ENCODE measurements around the gene TSPAN31.

TSPAN31 gene

DNA sequence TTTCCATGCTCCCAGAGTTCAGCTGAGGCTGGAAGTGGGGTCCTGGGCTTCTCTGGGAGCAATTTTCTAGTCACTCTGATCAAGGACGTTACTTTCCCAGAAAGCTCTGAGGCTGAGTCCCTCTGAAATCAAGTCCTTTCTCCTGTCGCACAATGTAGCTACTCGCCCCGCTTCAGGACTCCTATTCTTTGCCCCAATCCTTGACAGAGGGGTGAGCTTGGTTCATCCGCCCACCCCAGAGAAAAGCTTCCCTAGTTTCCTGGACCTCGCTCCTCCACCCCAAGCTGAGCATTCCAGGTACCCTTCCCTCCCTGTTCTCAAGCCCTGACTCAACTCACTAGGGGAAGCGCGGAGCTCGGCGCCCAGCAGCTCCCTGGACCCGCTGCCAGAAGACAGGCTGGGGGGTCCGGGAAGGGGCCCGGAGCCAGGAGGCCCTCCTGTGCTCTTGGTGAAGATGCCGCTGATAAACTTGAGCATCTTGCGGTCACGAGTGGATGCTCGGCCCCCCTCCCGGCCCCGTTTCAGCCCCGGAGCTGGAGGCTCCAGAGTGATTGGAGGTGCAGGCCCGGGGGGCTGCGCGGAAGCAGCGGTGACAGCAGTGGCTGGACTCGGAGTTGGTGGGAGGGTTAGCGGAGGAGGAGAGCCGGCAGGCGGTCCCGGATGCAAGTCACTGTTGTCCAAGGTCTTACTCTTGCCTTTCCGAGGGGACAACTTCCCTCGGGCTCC lies 7.9 kb upstream of the TSPAN31 start:
- no peak for DNase-seq

DNA sequence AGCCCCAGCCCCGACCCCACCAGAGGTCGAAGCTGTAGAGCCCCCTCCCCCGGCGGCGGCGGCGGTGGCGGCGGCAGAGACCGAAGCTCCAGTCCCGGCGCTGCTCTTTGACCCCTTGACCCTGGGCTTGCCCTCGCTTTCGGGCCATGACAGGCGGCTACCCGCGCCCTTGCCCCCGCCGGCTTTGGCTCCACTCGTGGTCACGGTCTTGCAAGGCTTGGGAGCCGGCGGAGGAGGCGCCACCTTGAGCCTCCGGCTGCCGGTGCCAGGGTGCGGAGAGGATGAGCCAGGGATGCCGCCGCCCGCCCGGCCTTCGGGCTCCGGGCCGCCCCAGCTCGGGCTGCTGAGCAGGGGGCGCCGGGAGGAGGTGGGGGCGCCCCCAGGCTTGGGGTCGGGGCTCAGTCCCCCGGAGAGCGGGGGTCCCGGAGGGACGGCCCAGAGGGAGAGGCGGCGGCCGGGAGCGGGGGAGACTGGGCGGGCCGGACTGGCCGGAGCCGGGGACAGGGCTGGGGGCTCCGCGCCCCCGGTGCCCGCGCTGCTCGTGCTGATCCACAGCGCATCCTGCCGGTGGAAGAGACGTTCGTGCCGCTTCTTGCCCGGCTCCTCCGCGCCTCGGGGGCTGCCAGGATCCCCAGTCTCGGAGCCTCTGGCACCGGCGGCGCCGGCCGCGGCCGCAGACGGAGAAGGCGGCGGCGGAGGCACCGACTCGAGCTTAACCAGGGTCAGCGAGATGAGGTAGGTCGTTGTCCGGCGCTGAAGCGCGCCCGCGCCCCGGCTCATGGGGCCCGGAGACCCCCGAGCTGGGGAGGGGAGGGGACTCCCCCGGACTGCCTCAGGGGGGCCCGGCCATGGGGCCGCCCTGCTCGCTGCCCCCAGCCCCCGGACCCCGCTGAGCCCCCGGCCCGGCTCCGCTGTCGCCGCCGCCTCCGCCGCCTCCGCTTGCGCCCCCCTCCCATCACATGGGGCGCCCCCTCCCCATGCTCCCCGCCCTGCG lies 7.1 kb upstream of the TSPAN31 start:
- DNase-seq, result no peak

DNA sequence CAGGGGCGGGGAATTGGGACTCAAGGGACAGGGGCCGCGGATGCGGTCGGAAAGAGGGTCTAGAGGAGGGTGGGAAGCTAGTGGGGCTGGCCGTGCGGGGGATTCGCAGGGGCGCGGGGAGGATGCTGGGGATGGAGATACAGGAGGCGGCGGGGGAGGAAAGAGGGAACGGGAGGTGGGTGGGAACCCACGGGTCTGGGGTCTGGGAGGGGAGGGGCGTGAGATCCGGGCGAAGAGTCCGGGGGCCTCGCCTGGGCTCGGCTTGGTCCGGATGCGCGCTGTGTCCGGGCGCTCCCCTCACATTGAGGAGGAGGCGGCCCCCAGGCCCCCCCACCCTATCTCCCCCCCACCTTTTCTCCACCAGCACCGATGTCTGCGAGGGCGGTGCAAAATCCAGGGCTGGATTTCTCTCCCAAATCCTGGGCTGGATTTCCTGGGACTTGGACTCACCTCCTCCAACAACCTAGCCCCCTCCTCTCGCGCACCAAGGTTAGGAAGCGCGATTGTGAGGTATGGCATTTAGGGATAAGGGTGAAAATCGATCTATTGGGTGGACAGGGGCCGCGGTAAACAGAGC lies 6.1 kb upstream of the TSPAN31 start, which contains the start of gene AGAP2:
AGAP2 (minus strand) TSS at position 82 of the 577 bp plus-strand sequence. CDS start 496 bp downstream, outside the sequence.
- no peak for DNase-seq

DNA sequence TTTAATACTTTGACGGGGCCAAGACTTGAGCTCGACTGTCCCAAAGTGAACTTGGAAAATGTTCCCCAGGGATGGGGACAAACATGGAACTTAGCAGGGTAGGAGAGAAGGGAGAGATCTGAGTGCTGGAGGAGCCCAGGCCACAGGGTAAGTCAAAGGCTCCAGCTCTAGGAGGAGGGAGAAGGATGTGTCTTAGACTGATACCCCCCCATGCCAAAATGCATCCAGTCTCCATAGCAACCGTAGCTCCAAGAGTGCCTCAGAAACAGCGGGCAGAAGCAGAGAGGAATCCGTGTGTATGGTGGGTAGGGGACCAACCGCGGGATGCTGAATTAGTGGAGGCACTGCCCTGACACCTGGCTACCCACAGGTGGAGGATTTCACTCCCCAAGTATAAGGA lies 5.5 kb upstream of the TSPAN31 start:
- DNase-seq, result no peak

DNA sequence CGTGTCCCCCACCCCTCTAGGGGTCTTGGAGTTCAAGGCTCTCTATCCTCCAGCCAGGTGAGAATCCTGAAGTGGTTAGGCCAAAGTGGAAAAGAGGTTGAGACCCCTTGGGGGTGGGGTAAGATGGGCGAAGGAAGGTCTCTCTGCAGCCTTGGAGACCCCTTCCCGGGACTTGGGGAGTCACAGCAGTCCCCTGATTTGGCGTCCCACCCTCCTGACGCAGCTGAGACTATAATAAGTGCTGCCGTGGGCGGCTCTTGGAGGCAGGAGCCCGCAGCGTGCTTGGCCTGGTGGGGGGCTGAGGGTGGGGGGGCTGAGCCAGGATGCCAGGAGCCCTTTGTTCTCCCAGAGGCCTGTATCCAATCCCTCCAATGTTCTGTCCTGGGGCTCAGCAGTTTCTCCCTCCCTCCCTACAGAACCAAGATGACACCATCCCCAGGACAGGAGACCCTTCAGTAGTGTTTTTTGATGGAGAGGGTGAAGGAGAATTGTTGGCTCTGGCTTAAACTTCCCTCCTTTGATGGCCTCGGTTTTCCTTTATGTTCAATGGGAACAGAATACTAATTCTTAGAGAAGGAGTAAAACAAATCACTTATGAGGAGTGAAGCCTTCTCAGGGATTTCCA lies 4.8 kb upstream of the TSPAN31 start:
- DNase-seq, result no peak

DNA sequence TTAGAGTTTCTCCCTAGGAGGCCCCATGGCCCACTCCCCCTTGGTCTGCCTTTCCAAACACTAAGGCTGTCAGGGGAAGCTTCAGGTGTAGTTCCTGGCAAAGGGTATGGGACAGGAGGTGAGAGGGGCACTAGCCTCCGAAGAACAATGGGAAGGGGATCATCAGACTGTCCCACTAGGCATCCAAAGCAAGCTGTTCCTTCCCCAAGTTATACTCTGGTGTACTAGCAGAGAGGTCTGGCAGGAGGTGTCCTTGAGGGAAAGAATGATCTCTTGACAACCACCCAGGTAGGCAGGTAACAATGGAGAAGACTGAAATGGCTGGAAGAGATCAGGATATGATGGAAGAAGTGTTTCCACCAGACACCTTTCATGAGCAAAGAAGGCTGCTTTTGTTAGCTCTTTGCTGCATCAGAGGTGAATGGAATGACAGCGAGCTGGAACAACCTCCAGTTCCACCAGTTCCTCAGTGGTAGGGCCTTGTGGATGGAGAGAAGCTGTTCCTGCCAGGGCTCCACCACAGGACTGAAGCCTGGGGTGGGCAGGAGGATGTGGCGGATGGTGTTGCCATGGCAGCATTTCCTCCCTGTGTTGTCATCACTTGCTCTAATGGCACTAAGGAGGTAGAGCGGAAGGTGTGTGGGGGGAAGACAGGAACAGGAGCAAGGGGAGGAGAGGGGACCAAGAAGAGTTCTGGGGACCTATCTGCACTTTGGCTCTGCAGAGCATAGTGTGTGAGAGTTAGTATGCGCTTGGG lies 4.0 kb upstream of the TSPAN31 start:
- no peak for DNase-seq

DNA sequence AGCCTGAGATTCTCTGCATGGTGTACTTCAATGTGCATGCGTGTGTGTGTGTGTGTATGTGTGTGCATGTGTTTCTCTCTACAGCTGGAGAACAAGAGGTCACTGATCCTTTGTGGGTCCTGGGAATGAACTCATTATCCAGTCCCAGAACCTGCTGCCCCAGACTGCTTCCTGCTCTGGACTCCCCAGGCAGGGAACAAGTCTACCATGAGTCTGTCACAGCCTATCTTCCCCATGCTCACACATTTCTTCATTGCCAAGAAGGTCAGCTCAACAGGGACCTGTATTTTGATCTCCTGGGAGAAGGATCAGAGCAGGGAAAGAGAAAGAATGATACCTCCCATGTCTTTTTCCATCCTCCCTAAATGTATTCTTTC lies 3.4 kb upstream of the TSPAN31 start:
- DNase-seq, result no peak

DNA sequence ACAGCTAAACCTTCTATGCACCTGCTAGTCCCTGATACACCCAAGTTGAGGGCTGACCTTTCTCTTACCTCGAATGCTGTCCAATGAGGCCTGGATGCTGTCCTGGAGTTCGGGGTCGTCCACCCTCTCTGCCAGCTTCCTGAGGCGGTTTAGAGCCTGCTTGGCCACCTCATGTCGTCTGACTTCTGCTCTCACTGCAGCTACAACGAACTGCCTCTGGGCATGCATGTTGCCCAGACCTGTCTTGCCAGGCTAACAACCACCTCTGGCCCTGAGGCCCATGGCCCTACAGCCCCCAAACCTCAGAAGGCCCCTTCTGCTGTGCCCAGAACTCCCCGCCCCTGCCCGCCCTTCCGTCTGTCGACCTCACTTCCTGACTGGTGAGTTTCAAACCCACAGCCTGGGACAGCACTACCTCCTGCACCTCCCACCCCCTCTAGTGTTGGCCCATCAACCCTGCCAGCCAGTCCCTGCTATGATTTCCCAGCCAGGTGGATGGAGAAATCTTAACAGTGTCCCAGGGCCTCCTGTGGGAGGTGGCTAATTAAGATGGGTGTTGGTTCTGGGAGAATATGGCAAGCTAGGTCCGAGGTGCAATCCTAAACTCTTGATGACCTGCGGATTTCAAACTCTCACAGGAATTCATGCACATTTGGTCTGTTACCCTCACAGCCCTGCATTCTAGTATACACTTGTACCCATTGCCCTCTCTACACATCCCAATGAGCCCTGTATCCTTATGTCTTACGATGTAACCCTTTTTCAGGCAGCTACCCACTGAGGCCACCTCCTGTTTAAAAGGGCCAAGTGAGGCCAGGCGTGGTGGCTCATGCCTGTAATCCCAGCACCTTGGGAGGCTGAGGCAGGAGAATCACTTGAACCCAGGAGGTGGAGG lies 2.7 kb upstream of the TSPAN31 start:
- no peak for DNase-seq

DNA sequence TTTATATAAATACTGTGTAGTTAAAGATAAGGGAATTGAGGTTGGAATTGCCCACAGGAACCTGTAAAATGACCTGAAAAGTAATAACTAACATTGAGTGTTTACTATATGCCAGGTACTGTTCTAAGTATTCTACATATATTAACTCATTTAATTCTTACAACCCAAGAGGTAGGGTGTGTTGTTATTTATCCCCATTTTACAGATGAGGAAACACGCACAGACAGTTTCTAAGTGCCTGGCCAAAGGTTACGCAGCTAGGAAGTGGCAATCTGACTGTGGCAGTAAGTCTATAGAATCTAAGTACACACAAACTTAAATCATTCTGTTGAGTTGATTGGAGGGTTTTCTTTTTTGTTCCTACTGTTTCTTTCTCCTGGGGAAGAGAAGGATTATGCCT lies 1.1 kb upstream of the TSPAN31 start:
- DNase-seq, result no peak

DNA sequence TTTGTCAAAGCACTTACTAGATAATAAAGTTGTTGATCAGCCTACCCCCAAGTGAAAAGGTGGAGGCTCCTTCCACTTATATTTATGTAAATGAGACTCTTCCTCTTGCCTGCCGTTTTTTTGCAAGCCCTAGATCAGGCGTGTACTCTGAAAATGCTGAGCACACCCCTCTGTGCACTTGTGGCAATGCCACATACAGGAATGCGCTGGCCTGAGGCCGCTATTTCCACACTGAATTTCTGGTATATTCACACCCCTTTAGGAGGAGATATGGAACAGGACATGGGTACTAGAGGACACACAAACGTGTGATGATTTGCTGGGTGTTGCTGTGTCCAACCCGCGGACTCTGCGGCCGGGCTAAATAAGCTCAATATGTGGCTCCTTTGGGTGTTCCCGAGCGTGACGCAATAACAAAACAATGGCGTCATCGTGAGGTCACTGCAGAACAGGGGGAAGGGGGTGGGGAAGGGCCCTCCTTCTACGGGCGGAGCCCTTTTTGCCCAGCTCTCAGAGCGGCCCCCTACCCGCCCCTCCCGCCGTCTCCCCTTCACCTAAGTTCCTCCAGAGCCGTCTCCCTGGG lies 554 bp upstream of the TSPAN31 start:
- peak; percentile 84 for DNase-seq

DNA sequence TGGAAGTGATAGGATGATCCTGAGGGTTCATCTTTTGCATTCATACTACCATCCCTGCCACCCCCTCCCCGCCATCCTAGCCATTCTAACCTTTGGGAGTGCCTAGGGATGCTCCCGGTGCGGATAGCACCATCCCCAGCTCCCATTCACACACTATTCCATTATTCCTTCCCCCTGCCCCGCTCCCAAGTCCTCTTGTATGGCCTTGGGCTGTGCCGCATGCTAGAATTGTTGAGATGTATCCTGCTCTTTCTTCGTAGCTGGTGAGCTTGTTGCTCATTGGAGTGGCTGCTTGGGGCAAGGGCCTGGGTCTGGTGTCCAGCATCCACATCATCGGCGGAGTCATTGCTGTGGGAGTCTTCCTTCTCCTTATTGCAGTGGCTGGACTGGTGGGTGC lies 644 bp downstream of the TSPAN31 start:
- no peak for DNase-seq

DNA sequence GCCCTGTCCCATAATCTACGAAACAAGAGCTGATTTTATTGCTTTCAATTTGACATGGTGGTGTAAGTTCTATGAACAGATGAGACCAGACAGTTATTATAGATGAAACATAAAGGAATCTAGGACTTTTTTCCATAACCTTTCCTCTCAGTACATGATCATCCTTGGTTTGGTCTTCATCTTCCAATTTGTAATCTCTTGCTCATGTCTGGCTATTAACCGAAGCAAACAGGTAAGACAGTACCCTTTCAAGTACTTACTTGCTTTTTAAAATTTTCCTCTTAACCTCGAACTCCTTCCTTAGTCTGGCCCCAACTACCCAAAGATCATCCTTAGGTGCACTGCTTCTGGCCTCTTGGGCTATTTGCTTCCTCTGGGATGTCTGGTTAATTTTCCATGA lies 1.2 kb downstream of the TSPAN31 start:
- no peak for DNase-seq

DNA sequence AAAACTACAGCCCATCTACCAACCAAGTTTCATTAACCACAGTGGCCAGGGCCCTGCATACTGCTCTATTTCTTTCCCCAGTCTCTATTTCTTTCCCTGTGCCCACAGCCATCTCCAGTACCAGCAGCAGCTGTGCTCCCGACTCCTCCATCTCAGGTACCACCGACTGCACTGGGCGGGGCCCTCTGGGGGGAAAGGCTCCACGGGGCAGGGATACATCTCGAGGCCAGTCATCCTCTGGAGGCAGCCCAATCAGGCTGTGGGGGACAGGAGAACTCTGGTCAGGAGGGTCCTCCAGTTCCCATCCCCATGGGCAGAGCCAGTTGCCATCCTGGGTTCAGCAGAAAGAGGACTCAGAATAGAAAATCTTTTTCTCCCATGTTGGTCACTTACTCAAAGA lies 4.2 kb downstream of the TSPAN31 start:
- DNase-seq, result no peak

DNA sequence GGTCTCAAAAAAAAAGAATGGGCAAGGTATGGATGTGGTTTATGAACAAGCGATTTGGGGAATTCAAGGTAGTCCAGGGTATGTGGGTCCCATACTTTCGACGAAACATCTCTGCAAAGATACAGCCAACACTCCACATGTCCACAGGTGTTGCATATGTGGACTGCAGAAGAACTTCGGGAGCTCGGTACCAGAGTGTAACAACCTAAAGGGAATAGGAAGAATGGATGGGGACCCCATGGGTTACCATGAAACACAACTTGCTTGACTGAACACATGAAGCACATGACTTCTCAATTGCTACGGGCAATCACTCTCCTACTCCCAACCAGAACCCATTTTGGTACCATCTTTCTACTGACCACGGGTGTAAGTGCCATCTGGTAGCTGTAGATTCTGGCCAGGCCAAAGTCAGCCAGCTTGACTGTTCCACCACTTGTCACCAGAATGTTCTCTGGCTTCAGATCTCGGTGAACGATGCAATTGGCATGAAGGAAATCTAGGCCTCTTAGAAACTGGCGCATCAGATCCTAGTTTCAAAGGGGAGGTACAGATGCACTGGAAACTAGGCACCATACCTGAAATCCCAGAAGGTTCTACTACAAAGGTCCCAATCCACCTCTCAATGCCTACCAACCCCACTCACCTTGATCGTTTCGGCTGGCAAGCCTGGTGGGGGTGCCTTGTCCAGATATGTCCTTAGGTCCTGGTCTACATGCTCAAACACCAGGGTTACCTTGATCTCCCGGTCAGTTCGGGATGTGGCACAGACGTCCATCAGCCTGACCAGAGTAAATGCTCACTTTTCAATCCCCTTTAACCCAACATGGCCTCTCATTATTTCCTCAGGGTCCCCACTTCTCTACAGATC lies 6.0 kb downstream of the TSPAN31 start:
- no peak for DNase-seq

DNA sequence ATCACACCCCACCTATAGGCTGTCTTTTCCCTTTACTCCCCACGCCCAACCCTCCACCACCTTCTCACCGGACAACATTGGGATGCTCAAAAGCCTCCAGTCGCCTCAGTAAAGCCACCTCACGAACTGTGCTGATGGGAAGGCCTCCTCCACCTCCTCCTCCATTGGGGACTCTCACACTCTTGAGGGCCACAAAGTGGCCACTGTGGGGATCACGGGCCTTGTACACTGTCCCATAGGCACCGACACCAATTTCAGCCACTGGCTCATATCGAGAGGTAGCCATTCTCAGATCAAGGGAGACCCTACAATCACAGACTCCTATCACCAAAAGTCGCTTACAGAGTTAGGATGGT lies 6.6 kb downstream of the TSPAN31 start:
- no peak for DNase-seq

DNA sequence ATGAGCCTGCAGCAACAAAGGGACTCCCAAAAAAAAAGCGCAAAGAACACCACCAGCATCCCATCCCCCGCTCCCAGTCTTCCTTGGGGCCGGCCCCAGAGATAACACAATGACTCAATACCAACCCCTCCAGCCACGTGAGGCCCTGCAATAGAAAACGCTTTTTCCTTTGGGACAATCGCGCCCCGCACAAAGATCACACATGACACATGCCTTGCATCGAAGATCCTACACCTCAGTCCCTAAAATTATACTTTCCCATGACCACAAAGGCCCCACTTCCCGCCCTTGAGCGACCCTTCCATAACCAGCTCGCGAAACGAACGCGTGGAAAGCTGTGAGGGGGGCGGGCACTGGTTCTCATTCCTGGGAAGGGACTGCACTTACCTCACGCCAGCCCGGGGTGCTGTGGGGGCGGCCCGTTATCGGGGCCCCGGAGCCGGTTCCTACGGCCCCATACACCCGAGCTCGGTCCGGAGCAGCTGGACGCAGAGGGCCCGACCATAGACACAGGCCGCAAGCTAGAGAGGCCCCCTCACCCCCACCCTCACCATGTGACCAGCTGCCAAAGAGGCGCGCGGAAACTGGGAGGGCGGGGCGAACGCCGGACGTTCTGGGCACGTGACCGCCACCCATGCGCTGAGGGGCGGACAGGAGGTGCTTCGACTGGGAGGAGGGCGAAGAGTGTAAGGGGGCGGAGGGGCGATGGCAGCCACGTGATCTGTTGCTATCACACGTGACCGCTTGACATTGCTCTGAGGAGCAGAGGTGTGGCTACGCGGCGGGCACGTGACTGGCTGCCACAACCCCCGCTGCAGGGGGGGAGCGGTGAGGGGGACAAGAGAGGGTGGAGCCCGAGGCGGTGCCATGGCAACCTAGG lies 7.2 kb downstream of the TSPAN31 start, which contains the start of gene CDK4:
CDK4 (minus strand) TSS at position 523 of the 880 bp plus-strand sequence. CDS start 593 bp downstream, outside the sequence.
- DNase-seq, result peak; percentile 99

DNA sequence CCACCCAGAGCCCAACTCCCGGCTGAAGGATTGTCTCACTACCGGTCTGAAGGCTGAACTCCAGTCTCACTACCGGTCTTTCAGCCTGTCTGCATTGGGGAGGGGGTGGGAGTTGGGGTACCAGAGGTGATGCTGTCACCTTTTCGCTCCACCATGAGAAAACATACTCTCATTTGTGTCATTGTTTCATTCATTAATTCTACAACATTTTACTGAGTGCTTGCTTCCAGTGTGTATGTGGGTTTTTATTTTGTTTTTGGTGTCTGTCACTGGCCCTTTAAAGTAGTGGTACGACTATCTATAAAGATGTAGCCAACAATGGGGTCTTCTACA lies 7.8 kb downstream of the TSPAN31 start:
- no peak for DNase-seq

DNA sequence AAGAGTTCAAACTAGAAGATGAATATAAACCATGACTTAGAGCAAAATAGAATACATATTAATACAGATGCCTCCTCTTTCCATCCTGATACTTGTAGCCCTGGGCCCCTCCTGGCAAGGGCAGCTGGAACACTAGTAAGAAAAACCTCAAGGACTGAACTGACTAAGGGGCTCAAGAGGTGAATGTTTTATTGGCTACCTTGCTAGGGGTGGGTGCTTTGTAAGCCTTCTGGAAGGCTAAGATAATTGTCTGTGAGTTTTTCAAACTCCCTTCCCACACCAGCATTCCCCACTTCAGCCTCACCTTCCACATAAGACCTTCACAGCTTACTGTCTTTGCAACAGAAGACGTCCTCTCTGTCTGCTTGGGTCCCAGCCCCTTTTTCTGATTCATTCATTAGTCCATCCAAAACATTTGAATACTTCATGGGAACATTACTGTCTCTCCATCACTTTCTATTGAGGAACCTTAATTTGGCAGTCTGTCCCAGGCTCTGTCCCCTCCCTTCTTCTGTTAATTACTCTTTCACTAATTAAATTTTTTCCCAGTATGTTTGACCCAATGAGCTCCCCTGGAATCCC lies 9.0 kb downstream of the TSPAN31 start:
- no peak for DNase-seq

Measured in NCI-H2029 (cell line).